ENCODE results near the gene ALG1. TPM values are rescaled to one million over a fixed set of nuclear protein-coding genes. Genes with fewer than 3 reads are reported as not detected.
"Not testable (repeated sequence)": the region's sequence is repeated elsewhere in the genome, so short reads cannot be mapped to it uniquely, and the experiment has no call there.

Gene ALG1
- polyA plus RNA-seq, 1 donor = 25.6 TPM

DNA sequence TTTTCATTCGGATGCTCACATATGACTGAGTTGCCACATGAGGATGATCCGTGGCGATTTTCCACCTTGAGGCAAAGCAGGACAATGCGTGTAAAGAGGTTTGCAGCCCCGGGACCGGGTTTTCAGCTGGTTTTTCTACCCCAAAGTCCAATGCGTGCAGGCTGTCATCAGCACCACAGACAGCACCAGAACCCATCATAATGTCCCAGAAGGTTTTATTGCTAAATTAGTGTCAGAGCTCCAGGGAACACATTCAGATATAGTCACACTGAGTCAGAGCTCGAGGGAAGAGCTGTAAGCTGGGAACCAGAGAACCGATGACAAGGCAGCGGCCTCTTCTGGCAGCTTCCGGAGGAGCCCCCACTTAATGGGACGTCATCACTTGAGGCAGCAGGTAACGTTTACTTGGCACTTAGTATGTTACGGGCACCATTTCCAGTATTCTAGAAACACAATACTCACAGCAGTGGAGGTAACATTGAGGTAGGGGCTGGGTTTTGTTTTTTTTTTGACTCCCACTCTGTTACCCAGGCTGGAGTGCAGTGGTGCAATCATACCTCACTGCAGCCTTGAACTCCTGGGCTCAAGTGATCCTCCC is 29.0 kb upstream of the ALG1 start:
- no CpG with 5 or more reads among the region's 14 CpGs for WGBS (ENCODE audit: insufficient coverage, low lambda C conversion rate)
- Histone ChIP-seq H3K9me3 (ENCODE audit: control insufficient read depth, low read depth, low read length) (no peaks in the 10 kb centered on the region), H3K27me3 (ENCODE audit: control insufficient read depth, insufficient read depth, low read length) (no peaks in the 10 kb centered on the region), H3K4me1 (ENCODE audit: control insufficient read depth, insufficient read depth, low read length) (no peaks in the 10 kb centered on the region), H3K36me3 (ENCODE audit: control insufficient read depth, insufficient read depth, low read length) (no peaks in the 10 kb centered on the region), H3K4me3 (ENCODE audit: low read length) (no peak overlapping the region), H3K27ac (ENCODE audit: low read length) (no peak overlapping the region)
- DNase-seq = no peak

- no peaks in the 10 kb centered on the region for H3K4me1 ChIP-seq (ENCODE audit: control insufficient read depth, insufficient read depth, low read length)
- DNase-seq = no peak
- no peaks in the 10 kb centered on the region for H3K27me3 ChIP-seq (ENCODE audit: control insufficient read depth, insufficient read depth, low read length)
- H3K4me3 ChIP-seq (ENCODE audit: low read length) = no peak overlapping the region
- WGBS (ENCODE audit: insufficient coverage, low lambda C conversion rate) = no CpG with 5 or more reads among the region's 8 CpGs
- no peaks in the 10 kb centered on the region for H3K36me3 ChIP-seq (ENCODE audit: control insufficient read depth, insufficient read depth, low read length)
- H3K9me3 ChIP-seq (ENCODE audit: control insufficient read depth, low read depth, low read length) = no peaks in the 10 kb centered on the region
- no peak overlapping the region for H3K27ac ChIP-seq (ENCODE audit: low read length)
Measured at GRCh38 chr16:5044011-5044540, 27.6 kb upstream of the ALG1 start.

DNA sequence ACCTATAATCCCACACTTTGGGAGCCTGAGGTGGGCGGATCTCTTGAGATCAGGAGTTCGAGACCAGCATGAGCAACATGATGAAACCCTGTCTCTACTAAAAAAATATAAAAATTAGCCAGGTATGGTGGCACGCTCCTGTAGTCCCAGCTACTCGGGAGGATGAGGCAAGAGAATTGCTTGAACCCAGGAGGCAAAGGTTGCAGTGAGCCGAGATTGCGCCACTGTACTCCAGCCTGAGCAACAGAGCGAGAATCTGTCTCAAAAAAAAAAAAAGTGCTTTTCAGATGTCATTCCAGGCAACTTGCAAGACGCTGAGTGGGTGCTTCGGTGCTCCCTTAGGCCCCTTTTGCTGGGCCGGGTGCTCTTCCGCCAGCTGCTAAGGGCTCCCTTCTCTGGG is 27.1 kb upstream of the ALG1 start:
- WGBS (ENCODE audit: insufficient coverage, low lambda C conversion rate) = no CpG with 5 or more reads among the region's 11 CpGs
- not testable (repeated sequence) for H3K4me3 ChIP-seq (ENCODE audit: low read length); H3K9me3 ChIP-seq (ENCODE audit: control insufficient read depth, low read depth, low read length); H3K4me1 ChIP-seq (ENCODE audit: control insufficient read depth, insufficient read depth, low read length); H3K27ac ChIP-seq (ENCODE audit: low read length); H3K27me3 ChIP-seq (ENCODE audit: control insufficient read depth, insufficient read depth, low read length); H3K36me3 ChIP-seq (ENCODE audit: control insufficient read depth, insufficient read depth, low read length); DNase-seq

GRCh38 chr16:5045499-5046115 is 26.0 kb upstream of the ALG1 start:
- H3K27ac ChIP-seq (ENCODE audit: low read length) = no peak overlapping the region
- H3K36me3 ChIP-seq (ENCODE audit: control insufficient read depth, insufficient read depth, low read length) = no peaks in the 10 kb centered on the region
- H3K27me3 ChIP-seq (ENCODE audit: control insufficient read depth, insufficient read depth, low read length) = no peaks in the 10 kb centered on the region
- no CpG with 5 or more reads among the region's 10 CpGs for WGBS (ENCODE audit: insufficient coverage, low lambda C conversion rate)
- no peak for DNase-seq
- no peaks in the 10 kb centered on the region for H3K4me1 ChIP-seq (ENCODE audit: control insufficient read depth, insufficient read depth, low read length)
- H3K9me3 ChIP-seq (ENCODE audit: control insufficient read depth, low read depth, low read length) = no peaks in the 10 kb centered on the region
- H3K4me3 ChIP-seq (ENCODE audit: low read length) = no peak overlapping the region

- WGBS (ENCODE audit: insufficient coverage, low lambda C conversion rate) = no CpG with 5 or more reads among the region's 2 CpGs
Measured at GRCh38 chr16:5046914-5047313, 24.7 kb upstream of the ALG1 start.

GRCh38 chr16:5054876-5055865 is 16.5 kb upstream of the ALG1 start:
- Histone ChIP-seq H3K4me3 (ENCODE audit: low read length) (no peak overlapping the region), H3K4me1 (ENCODE audit: control insufficient read depth, insufficient read depth, low read length) (no peaks in the 10 kb centered on the region), H3K9me3 (ENCODE audit: control insufficient read depth, low read depth, low read length) (no peaks in the 10 kb centered on the region), H3K27me3 (ENCODE audit: control insufficient read depth, insufficient read depth, low read length) (no peaks in the 10 kb centered on the region), H3K27ac (ENCODE audit: low read length) (no peak overlapping the region), H3K36me3 (ENCODE audit: control insufficient read depth, insufficient read depth, low read length) (no peaks in the 10 kb centered on the region)
- no peak for DNase-seq
- WGBS (ENCODE audit: insufficient coverage, low lambda C conversion rate) = no CpG with 5 or more reads among the region's 16 CpGs

More at GRCh38 chr16:5046914-5047313, 24.7 kb upstream of the ALG1 start:
- Histone ChIP-seq H3K4me3 (ENCODE audit: low read length) (no peak overlapping the region), H3K4me1 (ENCODE audit: control insufficient read depth, insufficient read depth, low read length) (no peaks in the 10 kb centered on the region), H3K9me3 (ENCODE audit: control insufficient read depth, low read depth, low read length) (no peaks in the 10 kb centered on the region), H3K27me3 (ENCODE audit: control insufficient read depth, insufficient read depth, low read length) (no peaks in the 10 kb centered on the region), H3K36me3 (ENCODE audit: control insufficient read depth, insufficient read depth, low read length) (no peaks in the 10 kb centered on the region), H3K27ac (ENCODE audit: low read length) (no peak overlapping the region)
- DNase-seq = no peak

DNA sequence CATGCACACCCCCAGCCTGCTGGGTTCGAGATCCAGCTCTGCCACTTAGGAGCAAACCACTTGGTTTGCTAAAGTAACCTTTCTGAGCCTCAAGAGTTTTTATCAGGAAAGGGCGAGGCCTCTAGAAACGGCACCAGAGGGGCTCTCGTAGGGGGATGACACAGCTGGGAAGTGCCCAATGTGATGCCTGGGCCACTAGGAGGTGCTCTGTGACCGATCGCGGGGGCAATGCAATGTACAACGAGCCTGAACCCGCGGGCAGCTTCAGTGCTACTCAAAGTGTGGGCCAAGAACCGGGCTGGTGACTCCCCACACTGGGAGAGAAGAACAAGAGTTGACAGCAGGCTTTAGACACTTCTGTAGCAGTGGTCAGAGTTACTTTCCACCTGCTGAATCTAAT is 15.3 kb upstream of the ALG1 start:
- H3K4me1 ChIP-seq (ENCODE audit: control insufficient read depth, insufficient read depth, low read length) = no peaks in the 10 kb centered on the region
- no peak overlapping the region for H3K4me3 ChIP-seq (ENCODE audit: low read length)
- peak in 1 of 2 donors; percentile 26 for DNase-seq
- no peaks in the 10 kb centered on the region for H3K9me3 ChIP-seq (ENCODE audit: control insufficient read depth, low read depth, low read length)
- no peak overlapping the region for H3K27ac ChIP-seq (ENCODE audit: low read length)
- no peaks in the 10 kb centered on the region for H3K36me3 ChIP-seq (ENCODE audit: control insufficient read depth, insufficient read depth, low read length)
- no peaks in the 10 kb centered on the region for H3K27me3 ChIP-seq (ENCODE audit: control insufficient read depth, insufficient read depth, low read length)
- WGBS (ENCODE audit: insufficient coverage, low lambda C conversion rate) = no CpG with 5 or more reads among the region's 11 CpGs

GRCh38 chr16:5058476-5058875 is 13.2 kb upstream of the ALG1 start:
- no peak overlapping the region for H3K4me3 ChIP-seq (ENCODE audit: low read length)
- H3K36me3 ChIP-seq (ENCODE audit: control insufficient read depth, insufficient read depth, low read length) = no peaks in the 10 kb centered on the region
- H3K4me1 ChIP-seq (ENCODE audit: control insufficient read depth, insufficient read depth, low read length) = no peaks in the 10 kb centered on the region
- no peaks in the 10 kb centered on the region for H3K9me3 ChIP-seq (ENCODE audit: control insufficient read depth, low read depth, low read length)
- no peaks in the 10 kb centered on the region for H3K27me3 ChIP-seq (ENCODE audit: control insufficient read depth, insufficient read depth, low read length)
- DNase-seq = no peak
- WGBS (ENCODE audit: insufficient coverage, low lambda C conversion rate) = no CpG with 5 or more reads among the region's 7 CpGs
- no peak overlapping the region for H3K27ac ChIP-seq (ENCODE audit: low read length)

- DNase-seq = no peak
- Histone ChIP-seq H3K27ac (ENCODE audit: low read length) (no peak overlapping the region), H3K4me1 (ENCODE audit: control insufficient read depth, insufficient read depth, low read length) (peaks cover 1% of the 10 kb centered on the region), H3K27me3 (ENCODE audit: control insufficient read depth, insufficient read depth, low read length) (no peaks in the 10 kb centered on the region), H3K4me3 (ENCODE audit: low read length) (no peak overlapping the region), H3K36me3 (ENCODE audit: control insufficient read depth, insufficient read depth, low read length) (no peaks in the 10 kb centered on the region), H3K9me3 (ENCODE audit: control insufficient read depth, low read depth, low read length) (no peaks in the 10 kb centered on the region)
- no CpG with 5 or more reads among the region's 6 CpGs for WGBS (ENCODE audit: insufficient coverage, low lambda C conversion rate)
Measured at GRCh38 chr16:5059386-5060072, 12.1 kb upstream of the ALG1 start.
